Right hindlimb (tissue), 1 donor: Measurements from ENCODE around the gene LSM12.

Source experiments
- DNase-seq: peaks from one replicate; pipeline ENCODE4 v3.0.0-alpha.2; 2018

The LSM12 gene

DNA sequence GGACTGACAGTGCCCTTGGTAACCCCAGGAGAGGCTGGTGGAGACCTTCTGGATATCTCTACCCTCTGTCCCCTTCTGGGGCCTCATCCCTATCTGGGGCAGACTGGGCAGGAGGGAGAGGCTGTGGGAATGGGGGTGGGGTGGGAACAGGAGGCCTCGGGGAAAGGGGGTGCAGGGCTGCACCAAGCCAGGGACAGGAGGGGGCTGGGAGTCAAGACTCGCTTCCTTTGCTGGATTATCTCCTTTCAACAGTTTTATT is 28.8 kb upstream of the LSM12 start:
- DNase-seq: no peak

DNA sequence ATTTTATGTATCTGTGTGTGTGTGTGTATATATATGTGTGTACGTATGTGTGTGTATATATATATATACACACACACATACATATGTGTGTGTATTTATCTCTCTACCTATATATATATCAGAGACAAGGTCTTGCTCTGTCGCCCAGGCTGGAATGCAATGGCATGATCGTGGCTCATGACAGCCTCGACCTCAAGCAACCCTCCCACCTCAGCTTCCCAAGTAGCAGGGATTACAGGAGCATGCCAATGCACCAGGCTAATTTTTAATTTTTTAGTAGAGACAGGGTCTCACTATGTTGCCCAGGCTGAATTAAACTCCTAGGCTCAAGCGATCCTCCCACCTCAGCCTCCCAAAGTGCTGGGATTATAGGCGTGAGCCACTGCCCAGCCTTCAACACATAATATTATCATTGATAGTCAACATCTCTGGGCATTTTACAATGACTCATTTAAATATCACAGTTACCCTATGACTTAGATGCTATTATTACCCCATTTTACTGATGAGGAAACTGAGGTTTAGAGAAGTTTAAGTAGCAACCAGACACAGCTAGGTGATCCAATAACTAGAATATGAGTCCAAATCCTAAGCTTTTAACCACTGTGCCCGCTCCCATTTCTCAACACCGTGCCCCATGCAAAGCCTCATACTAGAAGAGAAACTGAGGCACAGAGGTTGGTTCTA is 28.4 kb upstream of the LSM12 start:
- no peak for DNase-seq

DNA sequence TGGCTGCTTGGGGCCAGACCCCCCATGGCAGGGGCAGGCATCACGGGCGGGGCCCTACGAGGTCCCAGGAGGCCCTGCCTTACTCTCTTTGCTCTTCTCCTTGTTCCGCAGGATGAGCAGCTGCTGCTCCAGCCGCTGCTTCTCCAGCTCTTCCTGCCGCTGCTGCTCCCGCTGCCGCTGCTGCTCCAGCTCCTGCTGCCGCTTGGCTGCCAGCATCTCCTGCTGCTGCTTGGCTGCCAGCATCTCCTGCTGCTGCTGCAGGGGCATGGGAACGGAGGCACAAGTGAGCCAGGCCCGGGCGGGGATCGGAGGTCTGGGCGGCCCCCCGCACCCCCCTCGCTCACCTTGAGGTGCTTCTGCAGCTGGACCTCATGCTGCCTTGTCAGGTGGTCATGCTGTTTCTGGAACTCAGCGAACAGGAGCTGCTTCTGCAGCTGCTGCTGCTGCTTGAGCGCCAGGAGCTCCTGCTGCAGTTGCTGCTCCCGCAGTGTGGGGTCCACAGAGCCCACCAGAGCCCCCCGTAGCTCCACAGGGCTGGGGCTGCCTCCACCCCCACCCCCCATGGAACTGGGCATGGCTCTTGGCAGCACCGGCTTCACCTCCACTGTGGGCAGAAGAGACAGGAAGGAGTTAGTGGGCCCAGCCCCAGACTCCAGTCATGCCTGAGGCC is 26.9 kb upstream of the LSM12 start:
- DNase-seq: no peak

DNA sequence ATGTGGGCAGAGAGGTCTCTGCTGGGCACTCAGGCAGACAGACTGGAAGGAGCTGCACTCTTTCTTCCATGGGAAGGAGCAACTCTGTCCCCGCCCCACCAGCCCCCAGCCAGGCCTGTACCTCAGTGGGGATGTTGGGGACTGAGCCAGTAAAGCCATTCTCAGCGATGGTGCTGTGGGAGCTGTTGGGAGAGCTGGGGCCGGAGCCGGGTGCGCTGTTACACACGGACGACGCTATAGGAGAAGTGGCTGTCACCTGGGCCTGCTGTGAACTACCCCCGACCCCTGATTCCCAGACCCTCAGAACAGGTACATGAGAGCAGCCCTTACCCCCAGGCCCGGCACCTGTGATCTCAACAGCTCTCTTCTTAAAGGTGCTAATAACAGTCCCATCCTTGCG is 25.6 kb upstream of the LSM12 start:
- no peak for DNase-seq

DNA sequence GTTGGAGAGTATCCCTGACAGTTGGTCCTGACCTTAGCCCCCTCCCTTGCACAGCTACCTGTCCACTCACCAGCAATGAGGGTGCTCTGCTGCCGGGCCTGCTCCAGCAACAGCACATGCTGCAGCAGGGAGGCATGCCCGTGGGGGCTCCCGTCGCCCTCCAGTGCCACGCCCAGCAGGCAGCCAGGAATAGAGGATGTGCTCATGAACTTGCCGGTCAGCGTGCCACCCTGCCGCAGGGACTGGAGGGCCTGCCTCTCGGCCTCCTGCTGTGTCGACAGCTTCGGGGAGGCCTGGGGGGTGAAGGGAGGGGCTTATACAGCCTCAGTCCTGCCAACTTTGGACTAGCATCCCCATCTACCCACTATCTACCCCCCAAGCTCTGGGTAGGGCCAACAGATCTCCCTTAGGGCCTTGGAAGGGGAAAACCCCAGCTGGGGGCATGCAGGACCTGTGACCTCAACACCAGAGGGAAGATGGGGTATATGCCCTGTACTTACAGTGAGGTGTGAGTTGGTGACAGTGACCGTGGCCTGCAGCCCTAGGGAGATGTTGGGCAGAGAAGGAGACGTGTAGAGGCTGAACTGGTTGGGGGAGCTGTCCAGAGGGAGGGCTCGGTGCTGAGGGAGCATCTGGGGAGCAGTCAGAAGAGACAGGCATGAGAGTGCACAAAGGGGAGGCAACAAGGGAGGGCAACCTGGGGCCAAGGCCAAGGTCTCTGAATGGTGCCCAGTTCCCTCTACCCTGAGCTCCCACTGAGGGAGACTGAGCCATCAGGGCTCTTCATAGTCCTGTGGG is 24.9 kb upstream of the LSM12 start:
- DNase-seq: no peak

- DNase-seq: no peak
Observed at GRCh38 chr17:44088254-44088653, 21.8 kb upstream of the LSM12 start.

- DNase-seq: no peak
Observed at GRCh38 chr17:44087319-44087718, 20.8 kb upstream of the LSM12 start.

DNA sequence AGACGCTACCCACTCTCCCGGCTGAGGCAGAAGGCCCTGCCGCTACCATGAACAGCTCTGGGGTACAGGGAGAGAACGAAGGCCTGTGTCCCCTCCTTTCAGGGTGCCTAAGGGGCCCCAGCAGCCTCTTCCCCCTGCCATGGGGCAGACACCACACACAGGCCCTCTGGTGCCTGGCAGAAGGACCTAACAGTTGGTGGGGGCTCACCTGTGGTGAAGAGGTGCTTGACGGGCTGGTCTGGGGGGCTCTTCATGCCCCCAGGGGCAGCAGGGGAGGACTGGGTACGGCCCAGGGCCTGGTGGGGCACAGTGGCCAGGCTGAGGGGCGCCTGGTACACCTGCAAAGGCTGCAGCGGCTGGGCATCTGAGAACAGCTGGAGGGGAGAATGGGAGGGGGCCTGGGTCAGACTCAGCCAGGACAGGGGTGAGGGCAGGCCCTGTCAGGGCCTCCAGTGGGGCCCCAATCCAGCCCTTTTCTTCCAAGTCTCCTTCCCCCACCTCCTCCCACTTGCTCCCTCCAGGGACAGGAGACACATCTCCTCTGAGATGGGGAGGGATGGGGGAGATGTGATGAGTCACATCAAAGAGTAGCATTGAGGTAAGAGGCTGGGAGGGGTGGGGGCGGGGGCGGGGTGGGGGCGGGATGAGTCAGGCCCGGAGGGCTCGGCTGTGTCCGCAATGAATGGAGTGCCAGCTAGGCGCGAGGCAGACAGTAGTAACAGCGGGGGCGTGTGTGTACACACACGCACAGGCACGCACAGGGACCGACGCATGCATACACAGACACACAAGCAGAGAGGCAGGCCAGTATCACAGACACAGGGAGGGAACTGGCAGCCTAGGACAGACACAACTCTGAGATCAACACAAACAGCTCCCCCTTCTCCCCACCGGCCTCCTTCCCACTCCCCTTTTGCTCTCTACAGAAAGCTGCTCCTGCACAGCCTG is 20.2 kb upstream of the LSM12 start:
- DNase-seq: peak; percentile 60

- no peak for DNase-seq
Observed at GRCh38 chr17:44085908-44086307, 19.4 kb upstream of the LSM12 start.

DNA sequence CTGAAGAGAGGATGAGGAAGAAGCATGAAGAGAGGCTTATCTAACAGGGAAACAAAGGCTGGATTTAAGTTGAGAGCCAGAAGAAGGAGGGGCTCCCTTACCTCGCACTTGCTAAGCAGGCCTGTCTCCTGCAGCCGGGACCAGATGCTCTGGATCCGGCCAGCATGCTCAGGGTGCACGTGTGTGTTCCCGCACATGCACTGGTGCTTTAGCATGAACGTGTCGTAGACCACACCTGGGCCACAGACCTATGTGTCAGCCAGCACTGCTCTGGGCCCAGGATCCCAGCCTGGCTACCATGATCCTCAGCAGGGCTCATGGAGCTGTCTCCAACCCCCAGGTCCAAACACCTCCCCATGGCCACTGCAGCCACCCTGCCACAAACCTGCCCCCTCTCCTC is 18.4 kb upstream of the LSM12 start:
- no peak for DNase-seq

DNA sequence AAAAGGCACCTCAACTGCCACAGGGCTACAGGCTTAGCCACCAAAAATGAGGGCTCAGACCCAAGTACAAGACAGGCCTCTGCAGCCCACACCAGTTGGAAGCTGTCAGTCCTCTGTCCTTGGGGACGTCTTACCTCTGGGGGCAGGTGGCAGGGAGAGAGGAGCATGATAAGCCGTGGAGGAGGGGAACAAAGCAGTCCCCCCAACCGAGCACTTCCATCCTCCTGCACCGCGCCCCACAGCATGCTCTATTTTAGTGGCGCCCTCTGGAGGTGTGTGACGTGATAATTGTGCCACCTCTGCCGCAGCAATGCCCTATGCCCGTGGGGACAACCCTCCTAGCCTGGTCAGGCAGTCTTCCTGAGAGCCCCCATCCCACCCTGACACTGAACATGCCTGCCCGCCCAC is 17.7 kb upstream of the LSM12 start:
- DNase-seq: no peak

DNA sequence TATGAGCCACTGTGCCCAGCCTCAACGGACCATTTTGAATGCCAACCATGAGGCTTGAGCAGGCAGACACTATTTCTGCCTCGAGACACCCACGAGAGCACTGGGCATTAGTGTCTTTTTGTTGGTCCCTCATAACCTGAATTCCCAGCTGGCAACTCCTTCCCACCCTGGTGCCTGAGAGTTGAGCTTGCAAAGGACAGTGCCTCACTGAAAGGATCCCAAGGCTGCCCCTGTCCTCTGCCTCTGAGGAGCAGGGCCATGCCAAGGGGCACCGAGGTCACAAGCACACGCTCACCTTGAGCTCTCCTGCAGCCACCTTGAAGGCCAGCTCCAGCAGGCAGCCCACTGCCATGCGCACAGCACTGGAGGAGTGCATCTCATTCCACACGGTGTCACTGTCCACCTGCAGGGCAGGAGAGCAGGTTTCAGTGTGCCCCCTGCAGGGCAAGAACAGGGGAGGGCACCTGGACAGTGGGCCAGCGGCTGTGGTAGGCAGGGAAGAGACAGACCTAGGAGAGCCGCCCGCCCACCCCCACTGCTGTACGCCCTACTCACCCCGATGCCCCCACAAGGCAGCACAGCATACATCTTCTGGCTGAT is 16.9 kb upstream of the LSM12 start:
- no peak for DNase-seq

GRCh38 chr17:44082256-44082927 is 15.9 kb upstream of the LSM12 start:
- no peak for DNase-seq

GRCh38 chr17:44081681-44082080 is 15.2 kb upstream of the LSM12 start:
- no peak for DNase-seq

GRCh38 chr17:44079877-44080821 is 13.7 kb upstream of the LSM12 start:
- DNase-seq: peak; percentile 22

- peak; percentile 23 for DNase-seq
Observed at GRCh38 chr17:44078412-44078811, 11.9 kb upstream of the LSM12 start.

- no peak for DNase-seq
Observed at GRCh38 chr17:44077595-44077909, 11.1 kb upstream of the LSM12 start.

- no peak for DNase-seq
Observed at GRCh38 chr17:44076716-44077594, 10.5 kb upstream of the LSM12 start.

GRCh38 chr17:44075598-44076293 is 9.3 kb upstream of the LSM12 start:
- DNase-seq: no peak
